Activated gamma-delta T cell (primary cell): Measurements from ENCODE around the gene ARHGAP40.
A peak's percentile ranks its signal among the peaks of the same experiment; 100 is the strongest.

Experiments used
- DNase-seq: peaks from one replicate; lab custom pipeline; 2025; lab: John Stamatoyannopoulos, UW

Gene ARHGAP40

GRCh38 chr20:38651562-38651961, 50.0 kb downstream of the ARHGAP40 start:
- no peak for DNase-seq

- no peak for DNase-seq
These were observed 51.4 kb downstream of the ARHGAP40 start for GRCh38 chr20:38652995-38653394.

GRCh38 chr20:38657390-38657789, 55.8 kb downstream of the ARHGAP40 start:
- DNase-seq: no peak

GRCh38 chr20:38658879-38659596, 57.4 kb downstream of the ARHGAP40 start:
- no peak for DNase-seq

- no peak for DNase-seq
These were observed 57.9 kb downstream of the ARHGAP40 start for GRCh38 chr20:38659597-38659880.

- DNase-seq: no peak
These were observed 58.8 kb downstream of the ARHGAP40 start for GRCh38 chr20:38660429-38660828.

GRCh38 chr20:38663660-38664059, 62.1 kb downstream of the ARHGAP40 start:
- no peak for DNase-seq

- no peak for DNase-seq
These were observed 62.7 kb downstream of the ARHGAP40 start for GRCh38 chr20:38664284-38664683.

- DNase-seq: no peak
These were observed 63.5 kb downstream of the ARHGAP40 start for GRCh38 chr20:38665094-38665493.

GRCh38 chr20:38665506-38666285, 64.1 kb downstream of the ARHGAP40 start:
- no peak for DNase-seq

GRCh38 chr20:38667417-38667956, 65.9 kb downstream of the ARHGAP40 start:
- DNase-seq: no peak

GRCh38 chr20:38669688-38670087, 68.1 kb downstream of the ARHGAP40 start:
- no peak for DNase-seq

GRCh38 chr20:38670786-38671185, 69.2 kb downstream of the ARHGAP40 start:
- no peak for DNase-seq

GRCh38 chr20:38671186-38671585, 69.6 kb downstream of the ARHGAP40 start:
- no peak for DNase-seq

- DNase-seq: no peak
These were observed 70.2 kb downstream of the ARHGAP40 start for GRCh38 chr20:38671701-38672292.

- no peak for DNase-seq
These were observed 70.9 kb downstream of the ARHGAP40 start for GRCh38 chr20:38672504-38672903.

GRCh38 chr20:38673261-38673660, 71.7 kb downstream of the ARHGAP40 start:
- no peak for DNase-seq

GRCh38 chr20:38673725-38674091, 72.1 kb downstream of the ARHGAP40 start:
- no peak for DNase-seq

- DNase-seq: peak; percentile 56
These were observed 72.6 kb downstream of the ARHGAP40 start for GRCh38 chr20:38674092-38674764.

GRCh38 chr20:38674765-38675133, 73.1 kb downstream of the ARHGAP40 start:
- DNase-seq: no peak

- DNase-seq: no peak
These were observed 75.0 kb downstream of the ARHGAP40 start for GRCh38 chr20:38676576-38676975.

- no peak for DNase-seq
These were observed 79.1 kb downstream of the ARHGAP40 start for GRCh38 chr20:38680500-38681306.
